Right ventricle myocardium inferior (tissue), 1 donor: ENCODE measurements around the gene DCP2. TPM values are rescaled to one million over a fixed set of nuclear protein-coding genes. Genes with fewer than 3 reads are reported as not detected.

Experiments
- ATAC-seq: fragments of 200-7000 bp; cut with Tn5 transposase; one replicate; pipeline ENCODE4 v1.9.1; 2020; ENCODE audit warnings: mild to moderate bottlenecking, moderate library complexity
- DNase-seq: peaks from one replicate; pipeline ENCODE4 v3.0.0; 2021; ENCODE audit errors: missing footprints
- intact Hi-C: fragments of 100-400 bp; cut with DNase I; formaldehyde crosslinking; loops from one replicate; pipeline ENCODE4 v1.11.0; 2022
- total RNA-seq: library from RNA; stranded (reverse); fragmentation: NEBNext Ultra II Directional; extraction: Animal tissue kit (Norgen Biotek cat#: 25700); gene quantifications from one replicate; pipeline ENCODE4 v1.2.1, GENCODE V29; 2021
- donor health status: DM: no; HTN: yes; CAD: no; lungs with severe emphysema.

The DCP2 gene
- total RNA-seq, 1 donor from 2014 or later, result 18.1 TPM

DNA sequence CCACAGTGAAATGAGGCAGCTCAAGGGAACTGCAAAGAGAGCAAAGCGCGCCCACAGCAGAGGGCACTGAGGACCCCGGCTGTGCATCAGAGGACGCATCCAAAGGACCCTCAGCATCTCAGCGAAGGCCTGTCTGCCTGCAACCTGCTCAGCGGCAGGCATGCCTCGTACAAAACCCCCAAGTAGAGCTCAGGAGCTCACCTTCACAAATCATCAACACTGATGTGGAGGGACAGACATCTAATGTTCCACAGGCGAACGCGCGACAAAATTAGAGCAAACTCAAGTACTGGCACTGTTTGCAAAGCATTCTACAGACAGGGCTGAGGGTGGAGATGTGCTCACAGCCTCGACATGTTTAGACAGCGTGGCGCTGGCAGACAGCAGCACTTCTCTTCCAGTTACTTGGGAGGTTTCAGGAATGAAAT, 81.0 kb downstream of the DCP2 start:
- ATAC-seq (no peak), DNase-seq (no peak)
- intact Hi-C loops, result no loop called here

DNA sequence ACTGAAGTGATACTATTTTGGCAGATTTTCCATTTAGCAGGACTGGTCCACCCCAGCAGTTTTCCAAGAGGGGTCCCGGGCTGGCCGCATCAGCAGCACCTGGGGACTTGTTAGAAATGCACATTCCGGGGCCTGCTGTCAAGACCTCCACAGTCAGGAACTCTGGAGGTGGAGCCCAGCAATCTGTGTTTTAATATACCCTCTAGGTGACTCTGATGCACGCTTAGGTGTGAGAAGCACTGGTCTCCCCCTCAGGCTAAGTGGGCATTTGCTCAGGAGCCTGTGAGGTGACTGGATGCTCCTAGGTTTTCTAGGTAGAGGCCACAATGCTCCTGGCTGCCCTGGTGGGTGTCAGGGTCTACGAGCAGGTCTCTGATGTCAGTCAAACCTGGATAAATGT, 81.7 kb downstream of the DCP2 start:
- no peak for ATAC-seq
- intact Hi-C loops, result no loop called here

DNA sequence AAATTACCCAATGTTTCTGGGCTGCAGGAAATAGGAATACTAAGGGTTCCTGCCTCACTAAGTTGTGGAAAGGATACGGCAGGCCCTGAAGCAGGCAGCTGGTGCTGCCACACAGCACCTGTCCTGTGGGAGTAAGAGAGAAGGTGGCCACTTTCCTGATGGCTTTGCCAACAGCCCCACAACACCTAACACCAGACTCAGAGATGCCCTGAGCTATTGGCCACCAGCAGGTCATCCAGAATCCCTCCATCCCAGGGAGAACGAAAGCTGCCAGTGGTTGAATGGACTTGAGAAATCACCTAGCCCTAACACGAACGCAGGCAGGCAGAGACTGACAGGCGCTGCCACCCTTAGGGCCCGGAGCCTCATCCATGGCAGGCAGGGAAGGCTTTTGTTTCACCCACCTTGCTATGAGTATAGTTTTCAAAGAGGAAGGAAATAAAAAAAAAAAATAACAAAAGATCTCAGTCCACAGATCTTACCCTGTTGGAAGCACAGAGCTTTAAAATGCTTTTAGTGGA, 82.2 kb downstream of the DCP2 start:
- intact Hi-C loops, result no loop called here
- DNase-seq, result no peak
- ATAC-seq, result no peak

More for the DNA sequence above, 81.7 kb downstream of the DCP2 start:
- no peak for DNase-seq

DNA sequence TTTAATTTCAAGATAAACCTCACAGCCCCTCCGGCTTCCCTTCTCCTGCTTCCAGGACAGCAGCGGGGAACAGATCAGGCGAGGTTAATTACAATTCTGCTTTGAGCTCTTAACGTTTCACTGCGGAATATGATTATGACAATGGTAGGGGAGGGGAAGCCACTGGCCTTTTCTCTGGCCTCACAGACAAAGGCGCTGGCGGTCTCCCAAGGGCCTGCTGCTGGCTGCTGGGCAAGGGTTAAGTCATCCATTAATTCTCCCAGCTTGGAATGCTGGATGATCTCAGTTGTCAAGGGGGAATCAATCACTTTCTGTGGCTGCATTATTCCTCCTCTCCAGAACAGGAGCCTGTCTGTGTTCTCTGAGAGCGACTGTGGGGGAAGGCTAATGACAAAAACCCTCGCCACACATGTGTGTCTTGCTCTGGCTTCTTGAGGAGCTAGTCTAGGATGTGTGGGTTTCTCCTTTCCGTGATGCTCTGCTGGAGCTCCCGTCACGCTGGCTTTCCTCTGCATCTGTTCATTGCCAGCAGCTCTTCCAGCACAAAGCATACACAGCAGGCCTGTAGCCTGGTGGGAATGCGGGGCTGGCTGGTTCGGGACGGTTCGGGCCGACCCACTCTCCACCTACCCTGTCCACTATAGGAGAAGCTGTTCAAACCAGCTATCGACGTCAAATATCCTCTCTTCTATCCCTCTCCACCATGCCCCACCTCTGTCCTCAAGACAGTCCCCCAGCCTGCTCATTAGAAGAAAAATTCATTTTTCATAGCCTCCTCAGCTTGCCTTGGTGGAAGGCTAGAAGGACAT, 82.8 kb downstream of the DCP2 start:
- ATAC-seq (no peak), DNase-seq (no peak)
- intact Hi-C loops, result no loop called here

DNA sequence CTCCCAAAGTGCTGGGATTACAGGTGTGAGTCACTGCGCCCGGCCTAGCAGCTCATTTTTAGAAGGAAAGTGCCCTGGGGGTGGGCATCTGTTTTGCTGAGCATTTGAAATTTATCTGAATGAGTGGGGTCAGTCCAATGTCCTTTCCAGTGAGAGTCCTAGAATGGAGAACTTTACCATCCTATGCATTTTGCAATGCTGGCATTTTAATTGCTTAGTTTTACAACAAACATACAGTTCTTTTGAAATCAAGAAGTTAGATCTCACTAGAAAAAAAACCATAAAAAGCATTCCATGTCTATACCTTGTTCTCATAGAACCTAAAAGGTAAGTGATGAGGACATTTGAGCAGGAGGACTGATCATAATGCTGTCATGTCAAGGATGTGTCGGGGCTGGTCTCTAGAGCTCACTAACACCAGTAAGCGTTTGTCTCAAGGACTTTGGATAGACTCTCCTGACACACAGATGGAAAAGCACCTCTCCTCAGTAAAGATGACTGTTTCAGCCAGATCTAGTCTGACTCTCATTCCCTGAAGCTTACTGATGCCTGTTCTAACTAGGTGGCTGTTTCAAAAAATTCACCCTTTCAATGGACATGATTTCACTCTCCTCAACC, 83.9 kb downstream of the DCP2 start:
- DNase-seq (no peak), ATAC-seq (no peak)
- intact Hi-C loops, result no loop called here

DNA sequence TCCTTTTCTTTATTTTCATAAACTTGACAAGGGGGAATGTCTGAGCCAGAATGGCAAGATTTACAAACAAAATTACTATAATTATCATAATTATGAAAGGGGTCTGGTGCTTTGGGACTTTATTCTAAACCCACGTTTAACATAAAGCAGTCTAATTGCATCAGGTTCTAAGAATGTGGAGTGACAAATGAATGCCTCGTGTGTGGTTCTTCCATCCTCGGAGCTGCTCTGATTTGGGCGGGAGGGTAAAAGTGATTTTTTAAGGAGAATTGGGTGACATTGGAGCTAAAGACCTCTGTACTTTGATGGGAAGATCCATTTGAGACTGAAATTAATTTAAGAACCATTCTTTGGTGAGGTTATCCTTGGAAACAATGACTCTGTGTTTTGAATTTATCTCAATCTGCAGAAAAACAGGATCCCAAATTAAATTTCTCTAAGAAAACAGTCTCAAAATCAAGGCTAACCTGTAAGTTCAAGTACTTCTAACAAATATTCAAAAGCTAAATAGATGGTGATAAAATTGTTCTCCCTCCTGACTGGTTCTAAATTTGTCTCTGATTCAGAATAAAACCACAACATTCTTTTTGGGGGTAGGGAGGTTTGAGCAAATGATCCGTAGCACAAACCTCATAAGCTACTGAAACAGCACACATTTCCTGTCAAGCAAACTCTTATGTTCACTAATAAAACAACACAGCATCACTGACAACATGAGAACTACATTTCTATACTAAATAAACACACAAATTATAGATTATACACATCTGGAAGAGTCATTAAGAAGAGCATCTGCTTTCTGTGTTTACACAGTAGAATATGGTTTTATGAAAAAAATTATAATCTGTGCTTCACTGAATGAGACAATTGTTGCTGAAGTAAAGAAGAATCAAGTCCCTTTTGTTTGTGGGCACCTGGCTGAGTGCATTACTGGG, 85.5 kb downstream of the DCP2 start:
- no peak for DNase-seq
- intact Hi-C loops, result no loop called here
- ATAC-seq, result no peak

DNA sequence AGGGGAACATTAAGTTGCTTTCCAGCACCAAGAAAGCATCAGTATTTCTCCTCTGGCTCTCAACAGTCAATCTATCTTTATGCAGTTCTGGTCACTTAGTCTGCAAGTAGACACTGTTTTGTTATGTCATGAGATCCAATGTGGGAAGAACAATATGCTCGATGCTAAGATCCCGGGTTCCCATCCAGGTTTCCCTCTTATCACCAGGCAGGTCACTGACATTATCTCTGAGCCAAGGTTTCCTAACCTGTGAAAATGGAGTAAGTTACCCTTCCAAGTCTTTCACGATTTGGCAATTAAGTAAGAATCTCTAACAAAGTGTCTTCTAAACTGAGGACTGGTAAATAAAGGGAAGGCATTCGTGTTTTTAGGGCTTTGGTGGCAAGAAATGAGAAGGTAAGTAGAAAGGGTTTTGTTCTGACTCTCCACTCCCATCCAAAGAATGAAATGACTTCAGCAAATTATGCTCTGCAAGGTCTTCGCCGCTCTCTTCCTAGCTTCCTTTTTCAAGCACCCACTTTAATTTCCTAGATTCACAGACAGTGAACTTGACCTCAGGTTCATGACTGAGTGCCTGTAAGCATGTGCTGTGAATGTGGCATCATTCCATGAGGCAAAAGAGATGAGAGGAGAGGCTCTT, 86.4 kb downstream of the DCP2 start:
- no peak for DNase-seq
- intact Hi-C loops, result no loop called here
- ATAC-seq, result no peak

DNA sequence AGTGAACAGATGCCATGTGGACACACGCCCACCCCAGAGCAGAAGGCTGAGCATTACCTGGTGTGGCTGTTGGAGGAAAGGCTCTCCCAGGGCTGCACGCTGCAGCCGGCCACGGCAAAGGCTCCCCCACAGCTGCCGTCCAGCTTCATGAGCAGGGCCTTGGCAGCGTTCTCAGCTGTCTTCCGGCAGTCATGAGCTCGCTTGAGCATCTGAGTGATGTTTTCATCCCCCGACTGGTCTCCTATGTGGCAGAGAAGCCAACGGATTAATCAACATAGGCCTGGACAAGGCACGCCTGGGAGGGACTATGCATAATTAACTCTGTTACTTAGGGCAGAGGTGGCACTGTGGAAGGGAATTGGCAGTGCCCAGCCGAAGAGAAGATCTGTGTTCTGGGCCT, 87.3 kb downstream of the DCP2 start:
- intact Hi-C loops, result no loop called here
- DNase-seq, result no peak
- ATAC-seq, result peak; percentile 32

DNA sequence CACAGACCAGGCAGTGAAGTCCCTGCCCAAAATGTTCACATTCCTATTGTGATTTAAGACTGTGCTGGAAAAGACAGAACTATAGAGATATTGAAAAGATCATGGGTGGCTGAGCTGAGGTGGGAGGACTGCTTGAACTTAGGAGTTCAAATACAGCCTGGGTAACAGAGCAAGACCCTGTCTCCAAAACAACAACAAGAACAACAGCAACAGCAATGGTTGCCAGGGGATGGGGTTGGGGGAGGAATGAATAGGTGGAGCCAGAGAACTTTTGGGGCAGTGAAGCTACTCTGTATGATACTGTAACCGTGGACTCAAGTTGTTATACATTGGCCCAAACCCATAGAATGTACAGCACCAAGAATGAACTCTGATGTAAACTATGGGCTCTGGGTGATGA, 88.2 kb downstream of the DCP2 start:
- no peak for DNase-seq
- intact Hi-C loops, result no loop called here
- no peak for ATAC-seq

DNA sequence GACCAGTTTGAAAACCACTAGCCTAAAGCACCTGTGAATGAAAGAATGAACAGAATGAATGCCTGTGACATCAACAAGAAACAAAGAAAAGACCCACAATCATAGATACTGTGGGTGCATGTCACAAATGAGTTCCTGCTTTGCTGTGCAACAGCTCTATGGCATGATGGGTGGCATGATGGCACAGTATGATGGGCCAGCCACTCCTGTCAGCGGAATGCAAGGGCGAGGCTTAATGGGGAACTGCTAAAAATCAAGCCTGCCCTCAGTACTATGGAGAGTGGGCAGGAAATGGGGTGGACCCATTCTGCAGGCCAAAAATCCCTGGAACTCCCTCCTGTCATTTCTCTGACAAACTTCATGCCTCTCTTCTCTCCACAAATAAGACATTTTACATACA, 89.0 kb downstream of the DCP2 start:
- intact Hi-C loops, result no loop called here

DNA sequence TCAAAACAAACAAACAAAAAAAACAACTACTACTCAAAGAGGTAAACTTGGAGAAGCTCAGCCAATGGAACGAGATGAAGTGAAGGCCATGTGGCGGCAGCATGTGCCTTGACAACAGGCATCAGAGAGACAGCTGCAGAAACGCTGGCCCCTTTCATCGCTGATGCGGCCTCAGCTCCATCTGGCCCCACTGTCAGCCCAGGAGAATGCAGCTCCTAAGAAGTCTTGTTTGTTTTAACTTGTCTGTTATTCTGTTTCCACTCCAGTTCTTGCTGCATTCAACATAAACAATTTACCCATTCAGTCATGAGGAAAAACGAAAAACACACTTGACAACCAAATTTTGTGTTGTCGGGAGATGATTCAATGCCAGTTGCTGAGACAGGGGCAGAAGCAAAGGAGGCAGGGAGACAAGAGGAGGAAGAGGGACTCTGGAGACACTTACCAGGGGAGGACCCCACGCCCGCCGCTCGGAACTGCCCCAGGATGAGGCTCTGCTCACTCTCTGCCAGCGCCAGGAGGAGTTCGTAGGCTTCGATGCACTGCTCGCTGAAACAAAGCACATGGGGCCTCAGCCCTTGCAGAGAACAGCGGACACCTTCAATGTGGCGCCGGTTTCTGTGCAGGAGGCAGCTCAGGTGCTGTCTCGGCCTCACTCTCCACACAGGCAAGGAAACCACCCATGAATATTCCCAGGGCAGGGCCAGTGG, 91.2 kb downstream of the DCP2 start:
- ATAC-seq, result no peak

More for the DNA sequence above, 89.0 kb downstream of the DCP2 start:
- no peak for ATAC-seq
- DNase-seq, result no peak

DNA sequence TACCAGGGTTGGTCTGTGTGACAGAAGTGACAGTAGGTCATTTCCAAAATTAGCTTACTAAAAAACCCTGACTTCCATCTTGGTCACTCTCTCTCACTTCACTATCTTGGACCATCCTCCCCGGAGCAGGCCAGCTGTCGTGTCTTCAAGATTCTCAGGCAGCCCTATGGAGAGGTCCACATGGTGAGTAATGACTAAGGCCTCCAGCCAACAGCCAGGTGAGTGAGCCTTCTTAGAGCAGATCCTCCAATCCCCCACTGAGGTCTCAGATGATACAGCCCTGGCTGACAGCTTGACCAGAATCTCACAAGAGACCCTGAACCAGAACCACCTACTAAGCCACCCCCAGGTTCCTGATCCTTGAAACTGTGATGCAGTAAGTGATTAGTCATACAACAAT, 92.0 kb downstream of the DCP2 start:
- DNase-seq (no peak), ATAC-seq (no peak)
- intact Hi-C loops, result no loop called here

More for the DNA sequence above, 91.2 kb downstream of the DCP2 start:
- no peak for DNase-seq
- intact Hi-C loops, result no loop called here

Other genes starting within 250 kb of the DCP2 start
- 35.6 TPM for gene APC, start 238.9 kb upstream of the DCP2 start, total RNA-seq
- gene SRP19, start 115.5 kb upstream of the DCP2 start, total RNA-seq, result 24.8 TPM
- gene REEP5, start 54.6 kb upstream of the DCP2 start, total RNA-seq, result 125 TPM